Activated CD4-positive, alpha-beta T cell treated with anti-CD3 and anti-CD28 coated beads for 4 hours (primary cell): ENCODE measurements around the gene IGFBP7.

Source experiments
- DNase-seq, 2 donors: peaks; one replicate each; pipeline ENCODE4 v3.0.0-alpha.2; 2020

The IGFBP7 gene

DNA sequence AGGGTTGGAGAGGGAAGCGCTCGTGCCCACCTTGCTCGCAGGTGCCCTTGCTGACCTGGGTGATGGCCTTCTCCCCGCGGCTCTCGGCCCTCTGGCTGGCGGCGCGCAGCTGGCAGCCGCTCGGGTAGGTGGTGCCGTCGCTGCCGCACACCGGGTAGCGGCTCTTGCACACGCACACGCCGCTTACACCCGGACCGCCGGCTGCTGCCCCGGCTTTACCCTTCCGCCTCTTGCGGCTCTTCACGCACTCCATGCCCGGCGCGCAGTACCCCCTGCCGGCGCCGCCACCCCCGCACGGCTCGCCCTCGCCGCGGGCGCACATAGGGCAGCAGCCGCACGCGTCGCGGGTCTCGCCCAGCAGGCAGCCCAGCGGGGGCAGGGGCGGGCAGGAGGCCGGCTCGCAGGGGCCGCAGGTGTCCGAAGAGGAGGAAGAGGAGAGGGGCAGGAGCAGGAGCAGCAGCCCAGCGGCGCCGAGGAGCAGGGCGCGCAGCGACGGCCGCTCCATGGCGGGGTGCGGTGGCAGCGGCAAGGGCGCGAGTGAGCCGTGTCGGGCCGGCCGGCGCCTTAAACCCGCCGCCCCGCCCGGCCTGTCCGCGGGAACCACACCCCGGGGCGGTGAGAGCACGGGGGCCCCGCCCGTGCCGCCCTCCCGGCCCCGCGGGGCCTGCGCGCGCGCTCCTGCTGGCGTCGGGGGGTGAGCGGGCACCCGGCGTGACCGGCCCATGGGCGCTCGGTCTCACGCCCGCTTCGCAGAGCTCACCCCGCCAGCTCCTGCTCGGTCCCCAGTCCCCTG lies at the start of gene IGFBP7:
TSS of gene IGFBP7 (minus strand) at position 539 of the 793 bp plus-strand sequence. CDS start at position 505, 34 bp downstream.
- DNase-seq = no peak

DNA sequence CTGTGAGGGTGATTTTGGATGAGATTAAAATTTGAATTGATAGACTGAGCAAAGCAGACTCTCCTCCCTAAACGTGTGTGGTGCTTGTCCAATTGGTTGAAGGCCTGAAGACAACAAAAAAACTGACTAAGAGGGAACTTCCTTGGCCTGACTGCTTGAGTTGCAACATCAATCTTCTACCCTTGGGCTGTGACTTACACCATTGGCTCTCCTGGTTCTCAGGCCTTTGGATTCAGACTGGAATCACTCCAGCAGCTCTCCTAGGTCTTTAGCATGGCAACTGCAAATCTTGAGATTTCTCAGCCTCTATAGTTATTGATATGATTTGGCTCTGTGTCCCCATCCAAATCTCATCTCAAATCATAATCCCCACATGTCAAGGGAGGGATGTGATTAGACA lies 49.7 kb upstream of the IGFBP7 start:
- DNase-seq = no peak

DNA sequence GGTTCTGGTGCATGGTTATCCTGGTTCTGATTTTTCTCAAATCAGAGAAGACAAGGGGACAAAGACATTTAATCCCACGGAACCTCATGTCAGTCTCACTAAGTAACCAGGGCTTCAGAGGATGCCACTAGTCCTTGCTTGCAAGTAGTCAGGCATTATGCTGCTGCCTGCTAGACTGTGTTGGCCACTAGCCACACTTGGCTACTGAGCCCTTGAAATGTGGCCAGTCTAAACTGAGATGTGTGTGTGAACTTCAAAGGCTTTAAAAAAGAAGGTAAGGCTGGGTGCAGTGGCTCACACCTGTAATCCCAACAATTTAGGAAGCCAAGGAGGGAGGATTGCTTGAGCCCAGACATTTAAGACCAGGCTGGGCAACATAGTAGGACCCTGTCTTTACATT lies 48.6 kb upstream of the IGFBP7 start:
- no peak for DNase-seq

DNA sequence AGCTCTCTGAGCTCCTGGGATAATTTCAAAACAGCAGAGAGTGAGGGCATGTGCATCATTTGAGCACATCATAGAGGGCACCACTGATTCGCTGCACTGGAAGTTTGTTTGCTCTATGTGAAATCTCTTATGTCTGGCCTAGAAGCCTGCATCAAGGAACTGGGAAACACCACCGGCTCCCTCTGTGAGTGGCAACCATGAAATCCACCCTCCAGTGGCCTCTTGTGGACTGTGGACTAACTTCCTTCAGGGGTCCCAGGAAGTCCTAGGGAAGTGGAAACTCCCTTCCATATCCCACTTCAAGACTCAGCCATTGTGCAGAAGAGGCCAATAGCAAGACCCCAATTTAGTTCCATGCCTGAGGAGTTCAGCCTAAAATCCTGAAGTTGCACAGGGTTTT lies 48.0 kb upstream of the IGFBP7 start:
- no peak for DNase-seq

- no peak for DNase-seq
Measured at GRCh38 chr4:57157596-57158137, 47.5 kb upstream of the IGFBP7 start.

DNA sequence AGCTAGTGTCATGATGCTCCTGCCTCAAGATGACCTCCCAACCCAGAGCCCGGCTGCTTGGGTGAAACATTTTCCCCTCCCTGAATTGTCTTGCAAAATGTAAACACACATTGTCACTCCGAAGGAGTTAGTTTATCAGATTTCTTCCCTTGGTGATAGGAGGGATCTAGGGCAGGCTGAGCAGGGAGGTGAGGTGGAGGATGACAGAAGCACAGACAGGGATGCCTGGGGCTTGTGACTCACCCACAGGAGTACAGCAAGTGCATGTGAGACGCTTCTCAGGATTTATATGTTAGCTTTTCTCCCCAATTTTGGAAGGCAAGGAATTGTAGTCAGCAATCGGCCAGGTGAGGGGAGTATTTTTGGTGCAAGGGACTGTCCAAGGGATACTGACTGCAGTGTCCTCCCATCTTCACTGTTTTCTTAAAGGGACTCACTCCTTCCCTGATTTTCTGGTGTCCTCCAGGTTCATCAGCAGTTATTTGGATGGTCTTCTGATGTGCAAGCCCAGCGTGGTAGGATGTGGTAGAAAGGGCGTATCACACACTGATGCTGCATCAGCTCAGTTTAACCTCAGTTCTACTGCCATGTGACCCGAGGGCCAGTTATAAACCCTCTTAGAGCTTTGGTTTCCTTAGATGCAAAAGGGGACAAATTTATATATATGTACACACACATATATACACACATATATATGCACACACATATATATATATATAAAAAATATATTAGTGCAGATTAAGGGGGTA lies 46.2 kb upstream of the IGFBP7 start:
- DNase-seq = no peak

DNA sequence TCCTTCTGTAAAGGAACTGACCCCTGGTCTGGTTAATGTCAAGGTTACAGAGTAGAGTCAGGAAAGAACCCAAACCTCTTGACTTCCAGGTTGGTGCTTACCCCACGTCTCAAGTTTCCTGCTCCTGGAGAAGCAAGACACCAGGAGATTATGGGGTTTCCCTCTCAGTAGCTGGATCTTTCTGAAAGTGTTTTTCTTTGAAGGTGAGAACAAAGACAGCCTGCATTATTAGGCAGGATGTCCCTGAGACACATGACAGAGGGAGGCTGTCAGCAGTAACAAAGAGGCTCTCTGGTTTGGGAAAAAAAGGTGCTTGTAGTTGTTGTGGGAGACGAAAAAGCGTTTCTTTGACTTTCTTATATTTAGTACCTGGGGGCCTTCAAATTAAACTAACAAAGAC lies 44.7 kb upstream of the IGFBP7 start:
- no peak for DNase-seq

DNA sequence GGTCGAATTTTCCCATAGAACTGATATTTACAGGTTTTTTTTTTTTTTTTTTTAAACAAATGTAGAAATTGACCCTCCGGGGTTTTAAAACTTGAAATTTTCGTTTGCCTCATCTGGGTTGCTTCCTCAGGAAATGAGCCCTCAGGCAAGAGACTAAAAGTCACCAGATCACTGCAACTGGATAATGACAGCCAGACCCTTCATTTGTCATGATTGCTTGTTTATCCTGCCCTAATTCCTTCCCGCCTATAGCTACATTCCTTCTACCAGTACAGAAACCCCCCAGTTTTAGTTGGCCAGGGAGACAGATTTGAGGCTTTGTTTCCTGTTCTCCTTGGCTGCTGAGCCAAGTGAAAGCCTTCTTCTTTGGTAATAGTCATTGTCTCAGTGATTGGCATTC lies 44.0 kb upstream of the IGFBP7 start:
- DNase-seq = no peak

DNA sequence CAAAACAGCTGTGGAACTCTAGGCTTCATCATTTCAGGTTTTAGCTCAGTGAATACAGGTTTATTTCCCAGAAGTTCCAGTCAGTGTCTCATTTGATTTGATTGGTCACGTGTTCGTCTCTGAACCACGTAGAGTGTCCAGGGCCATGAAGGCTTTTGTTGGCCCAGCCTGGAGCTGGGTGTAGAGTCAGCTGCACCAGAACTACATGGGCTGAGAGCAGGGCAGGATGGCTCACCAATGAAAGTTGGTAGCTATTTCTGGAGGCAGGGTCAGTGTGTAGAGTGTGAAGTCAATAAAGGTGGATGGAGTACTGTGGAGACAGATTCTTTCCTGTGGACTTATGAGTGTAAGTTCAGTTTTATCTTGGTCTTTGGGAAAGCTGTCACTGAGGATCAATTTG lies 43.0 kb upstream of the IGFBP7 start:
- DNase-seq = no peak

GRCh38 chr4:57151481-57151880 lies 41.3 kb upstream of the IGFBP7 start:
- no peak for DNase-seq

DNA sequence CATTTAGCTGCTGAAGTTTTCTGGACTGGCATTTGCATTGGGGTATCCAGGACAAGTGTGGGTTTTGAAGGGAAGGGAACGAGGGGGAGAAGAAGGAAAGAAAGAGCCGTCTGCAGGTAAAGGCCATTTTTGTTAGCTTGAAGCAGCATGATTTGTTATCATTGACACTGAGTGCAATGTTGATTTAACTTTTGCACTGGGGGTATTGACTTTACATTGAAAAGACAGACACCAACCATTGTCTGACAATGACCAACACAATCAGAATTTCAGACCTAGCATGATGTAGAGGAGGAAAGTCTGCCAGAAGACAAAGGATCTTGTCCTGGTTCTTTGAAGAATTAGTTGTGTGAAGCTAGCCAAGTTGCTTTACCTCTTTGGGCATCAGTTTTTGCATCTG lies 39.6 kb upstream of the IGFBP7 start:
- DNase-seq = no peak

DNA sequence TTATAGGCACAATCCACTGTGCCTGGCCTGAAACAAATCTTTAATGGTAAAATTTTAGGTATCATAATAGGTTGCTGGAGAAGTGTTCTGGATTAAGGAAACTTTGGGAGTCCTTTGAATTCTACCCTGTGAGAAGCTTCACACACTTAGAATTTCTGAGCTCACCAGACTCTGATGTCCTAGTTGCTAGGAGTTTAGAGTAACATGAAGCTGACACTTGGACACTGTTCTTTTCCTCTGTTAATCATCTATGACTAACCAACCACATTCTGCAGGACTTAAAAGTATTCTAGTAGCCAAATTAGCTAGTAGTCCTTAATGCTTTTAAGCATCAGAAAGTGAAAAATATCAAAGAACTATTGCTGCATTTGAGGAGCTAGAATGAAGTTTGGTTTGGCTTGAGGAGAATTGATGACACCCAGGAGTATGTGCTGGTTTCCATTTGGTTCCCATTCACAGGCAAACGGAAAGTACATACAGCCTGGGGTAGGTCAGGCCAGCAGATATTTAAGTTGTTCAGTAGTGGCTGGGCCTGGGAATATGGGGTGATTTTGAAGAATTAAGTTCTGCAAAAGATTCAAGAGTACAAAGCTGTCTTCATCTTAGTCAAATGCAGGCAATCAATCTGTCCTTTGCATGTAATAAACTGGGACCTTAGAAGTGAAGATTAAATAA lies 38.8 kb upstream of the IGFBP7 start:
- no peak for DNase-seq

- no peak for DNase-seq
Measured at GRCh38 chr4:57148177-57148576, 38.0 kb upstream of the IGFBP7 start.

DNA sequence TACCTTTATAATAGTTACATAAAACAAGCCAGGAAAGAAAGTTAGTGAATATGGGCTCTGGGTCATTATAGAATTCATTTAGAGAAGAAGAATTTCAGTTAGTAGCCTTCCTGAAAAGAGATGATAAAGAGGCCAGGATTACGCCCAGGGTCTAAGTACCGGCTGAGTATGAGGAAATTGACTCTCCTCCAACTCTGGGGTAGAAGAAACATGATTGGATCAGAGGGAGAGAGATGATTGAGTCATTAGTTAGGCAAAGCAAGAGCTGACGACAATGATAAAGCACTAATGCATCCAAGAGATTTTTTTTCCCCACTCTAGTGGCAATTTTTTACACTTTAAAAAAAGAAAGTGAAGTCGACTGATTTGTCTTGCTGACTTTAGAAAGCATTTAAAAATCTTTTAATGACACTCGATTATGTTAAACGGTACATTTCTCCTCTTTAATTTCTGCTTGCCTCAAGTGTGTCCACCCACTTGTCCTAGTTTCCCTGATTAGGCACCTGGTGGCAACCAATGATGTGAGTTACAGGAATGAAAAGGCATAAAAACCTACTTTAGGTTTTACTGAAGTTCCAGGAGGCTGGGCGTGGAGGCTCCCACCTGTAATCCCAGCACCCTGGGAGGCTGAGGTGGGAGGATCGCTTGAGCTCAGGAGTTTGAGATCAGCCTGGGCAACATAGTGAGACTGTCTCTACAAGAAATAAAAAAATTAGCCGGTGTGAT lies 37.3 kb upstream of the IGFBP7 start:
- no peak for DNase-seq

DNA sequence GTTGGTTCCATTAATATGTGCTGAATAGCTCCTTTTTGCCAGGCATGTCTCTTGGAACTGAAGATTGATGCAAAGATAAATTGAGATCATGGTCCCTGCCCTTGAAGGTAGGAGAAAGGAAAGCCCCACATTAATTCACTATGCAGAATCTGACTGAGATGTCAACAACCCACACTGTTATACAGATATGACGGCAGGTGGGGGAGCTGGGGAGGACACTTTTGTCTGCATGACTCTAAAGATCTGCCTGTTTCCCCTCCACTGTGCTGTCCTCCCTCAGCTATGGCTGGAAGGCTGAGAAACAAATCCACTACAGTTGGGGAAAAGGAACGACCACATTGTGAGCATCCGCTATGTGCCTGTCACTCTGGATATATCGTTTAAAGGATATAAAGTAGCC lies 36.3 kb upstream of the IGFBP7 start:
- no peak for DNase-seq

DNA sequence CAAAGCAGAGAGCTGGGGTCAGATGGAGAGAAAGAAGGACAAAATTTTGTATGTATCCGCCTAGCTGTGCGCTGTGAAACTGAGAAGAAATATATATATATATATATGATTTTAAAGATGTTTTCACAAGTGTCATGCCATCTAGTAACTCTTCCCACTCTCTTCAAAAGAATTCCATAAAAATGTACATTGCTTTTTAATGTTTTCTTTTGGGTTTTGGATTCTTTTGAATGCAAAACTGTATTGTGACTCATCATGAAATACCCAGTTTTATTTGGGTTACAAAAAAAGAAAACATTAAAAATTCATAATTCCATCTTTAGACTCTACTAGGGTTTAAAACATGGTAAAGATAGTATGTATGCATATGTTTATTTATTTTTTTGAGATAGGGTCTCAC lies 34.3 kb upstream of the IGFBP7 start:
- no peak for DNase-seq

DNA sequence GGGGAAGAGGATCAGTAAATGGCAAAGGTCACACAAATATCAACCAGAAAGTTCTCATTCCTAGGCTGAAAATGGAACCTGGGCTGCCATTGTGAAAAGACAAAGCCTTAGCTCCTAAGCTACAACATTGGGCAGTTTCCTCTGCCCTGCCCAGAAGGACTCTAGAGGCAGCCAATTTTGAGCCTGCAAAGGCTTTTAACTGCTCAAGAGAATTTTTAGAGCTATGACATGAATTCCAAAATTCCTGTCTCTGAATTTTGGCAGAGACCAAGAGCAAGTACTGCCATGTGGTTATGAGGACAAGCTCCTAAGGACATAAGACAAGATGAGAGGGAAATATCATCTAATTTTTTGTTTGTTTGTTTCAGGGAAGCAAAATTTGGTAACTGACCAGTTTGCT lies 29.6 kb upstream of the IGFBP7 start:
- DNase-seq = no peak

GRCh38 chr4:57137261-57137660 lies 27.1 kb upstream of the IGFBP7 start:
- DNase-seq = no peak

DNA sequence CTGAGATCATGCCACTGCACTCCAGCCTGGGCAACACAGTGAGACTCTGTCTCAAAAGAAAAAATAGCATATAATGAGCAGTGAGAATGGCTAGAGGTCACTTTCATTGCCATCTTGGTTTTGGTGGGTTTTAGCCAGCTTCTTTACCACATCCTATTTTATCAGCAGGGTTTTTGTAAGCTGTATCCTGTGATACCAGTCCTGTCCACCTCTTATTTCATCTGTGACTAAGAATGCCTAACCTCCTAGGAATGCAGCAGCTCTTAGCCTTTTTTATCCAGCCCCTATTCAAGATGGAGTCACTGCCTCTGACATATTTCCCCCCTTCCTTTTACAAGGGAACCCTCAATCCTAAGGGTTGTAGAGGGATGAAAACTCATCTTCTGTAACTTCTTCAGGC lies 26.1 kb upstream of the IGFBP7 start:
- no peak for DNase-seq

DNA sequence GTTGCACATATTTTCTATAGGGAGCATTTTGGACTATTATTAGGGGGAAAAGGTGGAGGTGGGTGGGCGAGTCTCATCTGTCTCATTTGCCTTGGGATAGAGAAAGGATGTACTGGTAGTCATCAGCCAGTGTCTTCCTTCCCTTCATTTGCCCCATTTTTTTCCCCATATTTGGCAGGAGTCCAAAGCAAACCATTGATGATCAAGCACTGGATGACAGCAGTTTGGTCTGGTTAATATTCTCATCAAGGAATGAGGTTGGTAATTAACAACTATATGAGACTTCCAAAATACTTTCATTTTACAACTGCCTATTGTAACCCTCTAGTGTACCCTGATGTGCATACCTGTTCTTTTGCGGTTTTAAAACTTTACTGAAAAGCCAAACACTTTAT lies 22.6 kb upstream of the IGFBP7 start:
- DNase-seq = no peak

DNA sequence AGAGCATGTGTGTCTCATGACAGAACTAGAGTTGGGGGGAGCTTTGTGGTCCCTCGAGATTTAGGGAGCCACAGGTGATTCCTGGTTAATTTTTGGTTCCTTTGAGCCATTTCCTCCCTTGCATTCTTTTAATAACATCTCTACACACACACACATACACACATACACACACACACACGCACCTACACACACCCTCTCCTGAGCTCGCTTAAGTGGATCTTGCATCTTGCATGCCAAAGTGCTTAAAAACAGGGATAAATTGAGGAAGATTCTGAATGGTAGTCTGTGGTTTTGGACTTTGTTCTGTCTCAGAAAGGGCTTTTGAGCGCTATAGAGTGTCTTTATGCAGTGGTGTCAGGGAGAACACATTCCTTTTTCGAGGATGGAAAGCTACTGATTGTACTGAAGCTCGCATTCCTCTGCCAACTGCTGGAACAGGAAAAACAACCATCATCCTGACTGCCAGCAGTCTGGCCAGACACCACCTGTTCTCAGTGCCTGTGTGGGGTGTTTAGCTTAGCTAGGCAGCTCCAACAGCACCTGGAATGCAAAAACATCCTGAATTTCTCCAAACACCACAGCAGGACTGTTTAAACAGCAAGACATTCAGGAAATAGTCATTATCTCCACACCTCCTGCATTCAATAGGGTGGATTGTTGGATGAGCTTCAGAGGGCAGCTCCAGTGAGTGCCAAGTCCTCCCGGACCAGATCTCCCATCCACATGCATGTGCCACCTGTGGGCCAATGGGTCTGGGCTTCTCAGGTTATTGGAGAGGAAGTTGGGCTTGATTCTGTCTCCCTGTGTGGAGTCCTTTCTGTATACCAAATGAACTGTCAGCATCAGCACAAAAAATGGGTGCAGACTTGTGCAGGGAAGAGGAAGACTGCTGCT lies 21.9 kb upstream of the IGFBP7 start:
- DNase-seq = no peak

DNA sequence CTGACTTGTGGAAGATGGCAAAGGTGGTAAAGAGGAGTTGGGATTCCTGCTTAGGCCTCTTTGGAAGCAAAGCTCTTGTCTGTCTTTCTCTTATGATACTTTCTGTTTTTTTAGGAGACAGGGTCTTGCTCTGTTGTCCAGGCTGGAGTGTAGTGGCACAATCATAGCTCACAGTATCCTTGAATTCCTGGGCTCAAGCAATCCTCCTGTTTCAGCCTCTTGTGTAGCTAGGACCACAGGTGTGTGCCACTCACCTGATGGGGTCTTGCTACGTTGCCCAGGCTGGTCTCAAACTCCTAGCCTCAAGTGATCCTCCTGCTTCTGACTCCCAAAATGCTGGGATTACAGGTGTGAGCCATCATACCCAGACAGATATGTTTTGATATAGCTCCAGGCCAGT lies 19.3 kb upstream of the IGFBP7 start:
- DNase-seq = no peak
